AG09309 (cell line): ENCODE data around the gene SYNPO2L.
"Not testable (repeated sequence)": the region's sequence is repeated elsewhere in the genome, so short reads cannot be mapped to it uniquely, and the experiment has no call there.

Experiments
- DNase-seq: peaks from one replicate; pipeline ENCODE4 v3.0.0-alpha.2; 2010; ENCODE audit warnings: low read depth
- H3K4me3 ChIP-seq: 2 replicates; pipeline ENCODE4 v1.5.1; 2011; ENCODE audit warnings: mild to moderate bottlenecking, low read depth, low read length, moderate library complexity; ENCODE audit not compliant: control insufficient read depth
- CTCF ChIP-seq: IDR thresholded peaks from 2 replicates; pipeline ENCODE4 v1.5.1; 2011; ENCODE audit warnings: mild to moderate bottlenecking, low read depth, low read length, inconsistent platforms; ENCODE audit not compliant: insufficient read depth, control insufficient read depth; ENCODE audit errors: missing control alignments

SYNPO2L gene

GRCh38 chr10:73655990-73656298, at the start of gene SYNPO2L:
Gene SYNPO2L, minus strand, starts transcription at chr10:73656029. Its CDS starts 107 bp downstream, at chr10:73655922.
- DNase-seq, result no peak
- TF ChIP-seq CTCF, result no peak
- H3K4me3 ChIP-seq, result no peak within 1 kb of the TSS

GRCh38 chr10:73703924-73704323, 48.1 kb upstream of the SYNPO2L start:
- DNase-seq, H3K4me3 ChIP-seq: not testable (repeated sequence)

- not testable (repeated sequence) for H3K4me3 ChIP-seq, DNase-seq
These were observed 43.0 kb upstream of the SYNPO2L start for GRCh38 chr10:73698819-73699218.

GRCh38 chr10:73697675-73698159, 41.9 kb upstream of the SYNPO2L start, which contains the start of gene AGAP5:
Gene AGAP5, minus strand, starts transcription at chr10:73698109. Its CDS starts 354 bp downstream, at chr10:73697755.
- not testable (repeated sequence) for H3K4me3 ChIP-seq, DNase-seq

GRCh38 chr10:73695302-73695701, 39.5 kb upstream of the SYNPO2L start:
- H3K4me3 ChIP-seq, DNase-seq: not testable (repeated sequence)

GRCh38 chr10:73690755-73691154, 34.9 kb upstream of the SYNPO2L start:
- H3K4me3 ChIP-seq, DNase-seq: not testable (repeated sequence)

GRCh38 chr10:73689596-73689995, 33.8 kb upstream of the SYNPO2L start:
- H3K4me3 ChIP-seq, DNase-seq: not testable (repeated sequence)

GRCh38 chr10:73687641-73688040, 31.8 kb upstream of the SYNPO2L start:
- H3K4me3 ChIP-seq, DNase-seq: not testable (repeated sequence)

- not testable (repeated sequence) for H3K4me3 ChIP-seq, DNase-seq
These were observed 18.7 kb upstream of the SYNPO2L start for GRCh38 chr10:73674546-73674945.

- DNase-seq, H3K4me3 ChIP-seq: not testable (repeated sequence)
These were observed 12.5 kb upstream of the SYNPO2L start for GRCh38 chr10:73668378-73668777.

GRCh38 chr10:73666153-73666809, 10.5 kb upstream of the SYNPO2L start:
- not testable (repeated sequence) for H3K4me3 ChIP-seq
- DNase-seq, result peak; percentile 21

- H3K4me3 ChIP-seq, DNase-seq: not testable (repeated sequence)
These were observed 9.8 kb upstream of the SYNPO2L start for GRCh38 chr10:73665581-73665980.

- H3K4me3 ChIP-seq, DNase-seq: not testable (repeated sequence)
These were observed 8.6 kb upstream of the SYNPO2L start for GRCh38 chr10:73664156-73665040.

GRCh38 chr10:73663621-73664020, 7.8 kb upstream of the SYNPO2L start:
- not testable (repeated sequence) for H3K4me3 ChIP-seq, DNase-seq

GRCh38 chr10:73662705-73663104, 6.9 kb upstream of the SYNPO2L start:
- H3K4me3 ChIP-seq, DNase-seq: not testable (repeated sequence)
